DOHH2 (cell line): Measurements from ENCODE around the gene LDLRAD1.

Experiments
- H3F3A ChIP-seq: fragments of 200-600 bp; sonication (generic), shearing (Covaris generic); 2 replicates; pipeline ENCODE4 v1.6.0; 2016; ENCODE audit warnings: antibody characterized with exemption, mild to moderate bottlenecking; ENCODE audit not compliant: control insufficient read depth, insufficient read depth
- H3K27ac ChIP-seq: fragments of 200-600 bp; sonication (generic); 2 replicates; pipeline ENCODE4 v1.5.1; 2014; ENCODE audit warnings: low read depth, mild to moderate bottlenecking, low read length, moderate library complexity
- H3K27me3 ChIP-seq: fragments of 200-600 bp; sonication (generic); 2 replicates; pipeline ENCODE4 v1.6.1; 2014; ENCODE audit warnings: mild to moderate bottlenecking, low read length, mixed read lengths; ENCODE audit not compliant: control insufficient read depth
- H3K36me3 ChIP-seq: fragments of 200-600 bp; sonication (generic); 2 replicates; pipeline ENCODE4 v1.6.1; 2014; ENCODE audit warnings: mild to moderate bottlenecking, low read length, moderate library complexity, mixed read lengths; ENCODE audit not compliant: control insufficient read depth
- H3K4me1 ChIP-seq: fragments of 200-600 bp; sonication (generic); 2 replicates; pipeline ENCODE4 v1.6.1; 2014; ENCODE audit warnings: mild to moderate bottlenecking, low read length, mixed read lengths; ENCODE audit not compliant: control insufficient read depth
- H3K4me2 ChIP-seq: fragments of 200-600 bp; sonication (generic); 2 replicates; pipeline ENCODE4 v1.6.0; 2014; ENCODE audit warnings: mild to moderate bottlenecking, low read length, moderate library complexity
- H3K4me3 ChIP-seq: fragments of 200-600 bp; sonication (generic); 2 replicates; pipeline ENCODE4 v1.5.1; 2014; ENCODE audit warnings: mild to moderate bottlenecking, low read length, mixed read lengths
- H3K79me2 ChIP-seq: fragments of 200-600 bp; sonication (generic); 2 replicates; pipeline ENCODE4 v1.6.1; 2014; ENCODE audit warnings: mild to moderate bottlenecking, low read length, mixed read lengths; ENCODE audit not compliant: control insufficient read depth
- H3K9me2 ChIP-seq: fragments of 200-600 bp; sonication (generic); replicated peaks from 2 replicates; pipeline ENCODE4 v1.6.1; 2014; ENCODE audit warnings: mild to moderate bottlenecking, low read length, mixed read lengths; ENCODE audit not compliant: control insufficient read depth
- H3K9me3 ChIP-seq: fragments of 200-600 bp; sonication (generic); 2 replicates; pipeline ENCODE4 v1.6.1; 2014; ENCODE audit warnings: antibody characterized with exemption, low read length, mixed read lengths; ENCODE audit not compliant: control insufficient read depth, insufficient read depth
- H4K20me1 ChIP-seq: fragments of 200-600 bp; sonication (generic); 2 replicates; pipeline ENCODE4 v1.6.0; 2014; ENCODE audit warnings: low read depth, mild to moderate bottlenecking, antibody characterized with exemption, low read length, moderate library complexity; ENCODE audit not compliant: control insufficient read depth, insufficient read depth
- EZH2phosphoT487 ChIP-seq: fragments of 200-600 bp; sonication (generic); IDR thresholded peaks from 2 replicates; pipeline ENCODE4 v1.6.1; 2017; ENCODE audit warnings: borderline replicate concordance, mild to moderate bottlenecking, antibody characterized with exemption, low read length, moderate library complexity, mixed read lengths
- TF ChIP-seq, protein P1 (sequence below): fragments of 200-600 bp; sonication (generic); IDR thresholded peaks from one replicate; pipeline ENCODE4 v1.5.1; 2014; ENCODE audit warnings: antibody characterized with exemption, mild to moderate bottlenecking, low read depth, low read length; ENCODE audit not compliant: poor library complexity, severe bottlenecking

Gene LDLRAD1, protein sequence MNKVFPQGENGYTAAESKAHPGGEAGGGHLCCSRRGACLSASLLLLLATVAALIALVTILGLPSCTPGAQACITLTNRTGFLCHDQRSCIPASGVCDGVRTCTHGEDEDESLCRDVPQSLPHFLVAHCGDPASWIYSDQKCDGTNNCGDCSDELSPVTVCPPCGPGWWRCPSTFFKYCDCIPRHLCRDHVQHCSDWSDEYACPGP

DNA sequence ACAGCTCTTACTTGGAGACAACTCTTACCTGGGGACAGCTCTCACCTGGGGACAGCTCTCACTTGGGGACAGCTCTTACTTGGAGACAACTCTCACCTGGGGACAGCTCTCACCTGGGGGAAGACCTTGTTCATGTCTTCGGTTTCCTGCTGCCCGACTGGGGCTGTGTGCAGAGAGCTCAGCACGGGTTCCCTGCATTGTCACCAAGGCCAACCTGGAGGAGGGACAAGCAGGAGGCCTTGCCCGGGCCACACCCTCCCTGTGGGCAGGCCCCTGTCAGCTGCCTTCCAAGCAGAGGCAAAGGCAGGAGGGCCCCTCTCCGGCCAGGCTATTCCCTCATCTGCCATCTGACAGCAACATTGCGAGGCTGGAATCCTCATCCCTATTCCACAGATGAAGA, at the start of gene LDLRAD1:
Gene LDLRAD1 (minus strand): TSS at position 208 of the 400 bp plus-strand sequence. CDS start 74 bp downstream, at position 134.
- no peak for TF ChIP-seq EZH2phosphoT487
- TF ChIP-seq, protein P1, sequence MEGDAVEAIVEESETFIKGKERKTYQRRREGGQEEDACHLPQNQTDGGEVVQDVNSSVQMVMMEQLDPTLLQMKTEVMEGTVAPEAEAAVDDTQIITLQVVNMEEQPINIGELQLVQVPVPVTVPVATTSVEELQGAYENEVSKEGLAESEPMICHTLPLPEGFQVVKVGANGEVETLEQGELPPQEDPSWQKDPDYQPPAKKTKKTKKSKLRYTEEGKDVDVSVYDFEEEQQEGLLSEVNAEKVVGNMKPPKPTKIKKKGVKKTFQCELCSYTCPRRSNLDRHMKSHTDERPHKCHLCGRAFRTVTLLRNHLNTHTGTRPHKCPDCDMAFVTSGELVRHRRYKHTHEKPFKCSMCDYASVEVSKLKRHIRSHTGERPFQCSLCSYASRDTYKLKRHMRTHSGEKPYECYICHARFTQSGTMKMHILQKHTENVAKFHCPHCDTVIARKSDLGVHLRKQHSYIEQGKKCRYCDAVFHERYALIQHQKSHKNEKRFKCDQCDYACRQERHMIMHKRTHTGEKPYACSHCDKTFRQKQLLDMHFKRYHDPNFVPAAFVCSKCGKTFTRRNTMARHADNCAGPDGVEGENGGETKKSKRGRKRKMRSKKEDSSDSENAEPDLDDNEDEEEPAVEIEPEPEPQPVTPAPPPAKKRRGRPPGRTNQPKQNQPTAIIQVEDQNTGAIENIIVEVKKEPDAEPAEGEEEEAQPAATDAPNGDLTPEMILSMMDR = no peak
- no peak within 1 kb of the TSS for H3K27ac ChIP-seq
- H3K9me3 ChIP-seq = no peaks in the 10 kb centered on the region
- no peak within 1 kb of the TSS for H3K4me3 ChIP-seq
- H3K4me2 ChIP-seq = no peak within 1 kb of the TSS
- H3K27me3 ChIP-seq = no peaks in the 10 kb centered on the region; the same call in 1 of the 2 replicates
- H3K4me1 ChIP-seq = no peaks in the 10 kb centered on the region
- H3F3A ChIP-seq = no peaks in the 10 kb centered on the region
- no peaks in the 10 kb centered on the region for H4K20me1 ChIP-seq
- H3K79me2 ChIP-seq = no peaks in the 10 kb centered on the region
- H3K36me3 ChIP-seq = no peaks in the 10 kb centered on the region
- H3K9me2 ChIP-seq = no peaks in the 10 kb centered on the region

DNA sequence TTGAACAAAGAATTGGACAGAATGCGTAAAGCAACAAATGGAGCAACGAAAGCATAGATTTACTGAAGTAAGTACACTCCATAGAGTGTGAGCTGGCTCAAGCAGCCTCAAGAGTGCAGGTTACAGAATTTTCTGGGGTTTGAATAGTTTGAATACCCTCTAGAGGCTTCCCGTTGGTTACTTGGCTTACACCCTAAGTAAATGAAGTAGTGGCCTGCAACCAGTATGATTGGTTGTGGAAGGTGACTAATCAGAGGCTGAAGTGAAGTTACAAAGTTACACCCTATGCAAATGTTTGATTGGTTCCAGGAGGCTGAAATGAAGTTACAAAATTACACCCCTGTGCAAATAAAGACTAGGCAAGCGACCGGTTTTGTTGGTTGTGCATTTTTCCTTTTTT, 46.3 kb upstream of the LDLRAD1 start:
- H3K4me2 ChIP-seq = no peak overlapping the region
- no peaks in the 10 kb centered on the region for H3K9me3 ChIP-seq
- no peaks in the 10 kb centered on the region for H3K27me3 ChIP-seq
- 0 out of 2 replicates have a peak, but pooled peaks cover 5% of the 10 kb centered on the region for H3F3A ChIP-seq
- H3K4me3 ChIP-seq = no peak overlapping the region
- no peaks in the 10 kb centered on the region for H3K79me2 ChIP-seq
- peaks cover 10% of the 10 kb centered on the region for H3K4me1 ChIP-seq
- H3K9me2 ChIP-seq = no peaks in the 10 kb centered on the region
- TF ChIP-seq EZH2phosphoT487 = no peak
- TF ChIP-seq, protein P1 = no peak
- 0 out of 2 replicates have a peak, but pooled peaks cover 5% of the 10 kb centered on the region for H4K20me1 ChIP-seq
- peaks cover 4% of the 10 kb centered on the region for H3K36me3 ChIP-seq
- no peak overlapping the region for H3K27ac ChIP-seq

DNA sequence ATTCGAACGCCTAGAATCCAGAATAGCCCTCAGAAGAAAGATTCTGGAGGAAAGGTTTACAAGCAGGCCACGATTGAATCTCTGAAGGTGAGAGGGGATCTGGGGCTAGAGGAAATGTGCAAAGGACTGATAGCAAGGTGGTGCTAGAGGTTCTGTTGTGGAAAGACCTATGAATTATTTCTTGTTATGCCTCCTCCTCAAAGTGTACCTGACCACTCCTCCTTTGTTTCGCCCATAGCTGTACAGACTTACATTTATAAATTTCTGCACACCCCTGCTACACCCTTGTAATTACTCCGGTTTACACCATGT, 36.4 kb upstream of the LDLRAD1 start:
- Histone ChIP-seq H4K20me1 (no peaks in the 10 kb centered on the region), H3K9me2 (no peaks in the 10 kb centered on the region), H3K27me3 (no peaks in the 10 kb centered on the region), H3K36me3 (peaks cover 14% of the 10 kb centered on the region), H3K79me2 (peaks cover 50% of the 10 kb centered on the region), H3F3A (no peaks in the 10 kb centered on the region), H3K4me1 (peaks cover 19% of the 10 kb centered on the region), H3K4me2 (peak overlapping the region; percentile 74), H3K9me3 (no peaks in the 10 kb centered on the region), H3K4me3 (peak overlapping the region; percentile 84), H3K27ac (peak overlapping the region; percentile 64; the same call in 1 of the 2 replicates)
- TF ChIP-seq, protein P1 = no peak
- no peak for TF ChIP-seq EZH2phosphoT487
